UCSD-AML1 (cell line): ENCODE results near the gene PNPLA8.
"Not testable (repeated sequence)": the region's sequence is repeated elsewhere in the genome, so short reads cannot be mapped to it uniquely, and the experiment has no call there.

Experiments
- DNase-seq: peaks from one replicate; lab custom pipeline; 2025; ENCODE audit not compliant: unreplicated experiment; lab: John Stamatoyannopoulos, UW

PNPLA8 gene

GRCh38 chr7:108479751-108480150, 46.2 kb downstream of the PNPLA8 start:
- DNase-seq = no peak

GRCh38 chr7:108479118-108479517, 46.8 kb downstream of the PNPLA8 start:
- no peak for DNase-seq

GRCh38 chr7:108468246-108468645, 57.7 kb downstream of the PNPLA8 start:
- no peak for DNase-seq

- no peak for DNase-seq
These were observed 58.5 kb downstream of the PNPLA8 start for GRCh38 chr7:108467391-108467790.

- not testable (repeated sequence) for DNase-seq
These were observed 59.6 kb downstream of the PNPLA8 start for GRCh38 chr7:108466322-108466721.

GRCh38 chr7:108464743-108465142, 61.2 kb downstream of the PNPLA8 start:
- DNase-seq = no peak

- DNase-seq = no peak
These were observed 62.3 kb downstream of the PNPLA8 start for GRCh38 chr7:108463613-108464012.

GRCh38 chr7:108461840-108462239, 64.1 kb downstream of the PNPLA8 start:
- no peak for DNase-seq

GRCh38 chr7:108460964-108461363, 65.0 kb downstream of the PNPLA8 start:
- DNase-seq = no peak

- no peak for DNase-seq
These were observed 65.9 kb downstream of the PNPLA8 start for GRCh38 chr7:108459922-108460551.

GRCh38 chr7:108457871-108458270, 68.1 kb downstream of the PNPLA8 start:
- DNase-seq = no peak

- no peak for DNase-seq
These were observed 68.9 kb downstream of the PNPLA8 start for GRCh38 chr7:108456845-108457540.

GRCh38 chr7:108455998-108456677, 69.8 kb downstream of the PNPLA8 start, which contains the start of gene NRCAM:
Gene NRCAM, minus strand, starts transcription at chr7:108456436. Its CDS starts 216,372 bp downstream, at chr7:108240064.
- DNase-seq = no peak

- no peak for DNase-seq
These were observed 70.4 kb downstream of the PNPLA8 start for GRCh38 chr7:108455551-108455997.

GRCh38 chr7:108454674-108455550, 71.0 kb downstream of the PNPLA8 start:
- DNase-seq = no peak

GRCh38 chr7:108454317-108454673, 71.6 kb downstream of the PNPLA8 start:
- DNase-seq = no peak

- DNase-seq = no peak
These were observed 72.6 kb downstream of the PNPLA8 start for GRCh38 chr7:108453320-108453719.

- DNase-seq = no peak
These were observed 73.2 kb downstream of the PNPLA8 start for GRCh38 chr7:108452707-108453106.

- DNase-seq = no peak
These were observed 74.6 kb downstream of the PNPLA8 start for GRCh38 chr7:108451296-108451848.

- no peak for DNase-seq
These were observed 75.8 kb downstream of the PNPLA8 start for GRCh38 chr7:108450160-108450559.

GRCh38 chr7:108449521-108449920, 76.4 kb downstream of the PNPLA8 start:
- no peak for DNase-seq
